GM20000 (cell line): ENCODE data around the gene ABLIM2.

ENCODE experiments used
- DNase-seq: peaks from one replicate; pipeline ENCODE4 v3.0.0; 2012; ENCODE audit warnings: low spot score
- TF ChIP-seq, protein P1 (sequence below): IDR thresholded peaks from 2 replicates; pipeline ENCODE4 v1.5.1; 2012; ENCODE audit warnings: mild to moderate bottlenecking, control low read depth; ENCODE audit errors: extremely low read depth, missing control alignments

Gene ABLIM2

DNA sequence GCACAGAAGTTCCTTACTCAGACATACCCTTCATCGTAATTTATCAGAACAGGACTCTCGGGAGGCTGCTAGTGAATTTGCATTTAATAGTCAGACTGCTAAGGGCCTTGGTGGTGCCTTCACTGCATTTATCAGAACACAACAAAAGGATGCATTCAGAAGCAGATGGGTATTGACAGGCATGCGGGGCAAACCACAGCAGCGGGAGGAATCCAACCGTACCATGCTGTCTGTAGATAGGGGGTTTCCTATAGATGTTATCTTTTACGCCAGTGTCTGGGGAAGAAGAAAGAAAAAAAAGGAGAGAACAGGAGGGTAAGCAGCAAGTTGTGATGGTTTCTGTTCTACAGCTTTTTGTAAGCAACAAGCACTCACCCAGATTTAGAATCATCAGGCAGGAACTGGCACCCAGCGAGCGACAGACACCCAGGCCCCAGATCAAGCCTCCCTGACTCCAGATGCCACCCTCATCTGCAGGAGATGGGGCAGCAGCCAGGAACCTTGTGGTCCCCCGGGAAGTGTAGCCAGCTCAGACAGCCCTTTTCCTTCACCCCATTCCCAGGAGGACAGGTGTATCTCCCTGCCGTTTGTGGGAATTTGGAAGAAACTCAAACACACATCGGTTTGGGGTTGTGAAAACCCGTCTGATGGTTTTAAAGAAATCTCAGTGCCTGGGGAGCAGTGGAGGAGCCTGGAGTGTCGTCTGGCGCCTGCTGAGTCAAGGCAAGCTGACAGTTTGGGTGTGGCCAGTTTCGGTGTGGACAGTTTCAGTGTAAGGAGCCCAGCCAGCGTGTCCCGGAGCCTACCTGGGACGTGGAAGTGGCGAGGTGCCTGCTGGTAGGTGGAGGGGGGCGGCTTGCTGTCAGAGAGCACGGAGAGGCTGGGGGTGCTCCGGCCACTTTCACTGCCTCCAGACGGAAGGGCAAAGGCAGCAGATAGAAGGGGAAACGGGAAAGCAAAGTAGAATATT lies 138.9 kb downstream of the ABLIM2 start:
- TF ChIP-seq, protein P1, sequence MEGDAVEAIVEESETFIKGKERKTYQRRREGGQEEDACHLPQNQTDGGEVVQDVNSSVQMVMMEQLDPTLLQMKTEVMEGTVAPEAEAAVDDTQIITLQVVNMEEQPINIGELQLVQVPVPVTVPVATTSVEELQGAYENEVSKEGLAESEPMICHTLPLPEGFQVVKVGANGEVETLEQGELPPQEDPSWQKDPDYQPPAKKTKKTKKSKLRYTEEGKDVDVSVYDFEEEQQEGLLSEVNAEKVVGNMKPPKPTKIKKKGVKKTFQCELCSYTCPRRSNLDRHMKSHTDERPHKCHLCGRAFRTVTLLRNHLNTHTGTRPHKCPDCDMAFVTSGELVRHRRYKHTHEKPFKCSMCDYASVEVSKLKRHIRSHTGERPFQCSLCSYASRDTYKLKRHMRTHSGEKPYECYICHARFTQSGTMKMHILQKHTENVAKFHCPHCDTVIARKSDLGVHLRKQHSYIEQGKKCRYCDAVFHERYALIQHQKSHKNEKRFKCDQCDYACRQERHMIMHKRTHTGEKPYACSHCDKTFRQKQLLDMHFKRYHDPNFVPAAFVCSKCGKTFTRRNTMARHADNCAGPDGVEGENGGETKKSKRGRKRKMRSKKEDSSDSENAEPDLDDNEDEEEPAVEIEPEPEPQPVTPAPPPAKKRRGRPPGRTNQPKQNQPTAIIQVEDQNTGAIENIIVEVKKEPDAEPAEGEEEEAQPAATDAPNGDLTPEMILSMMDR: no peak
- DNase-seq: no peak

DNA sequence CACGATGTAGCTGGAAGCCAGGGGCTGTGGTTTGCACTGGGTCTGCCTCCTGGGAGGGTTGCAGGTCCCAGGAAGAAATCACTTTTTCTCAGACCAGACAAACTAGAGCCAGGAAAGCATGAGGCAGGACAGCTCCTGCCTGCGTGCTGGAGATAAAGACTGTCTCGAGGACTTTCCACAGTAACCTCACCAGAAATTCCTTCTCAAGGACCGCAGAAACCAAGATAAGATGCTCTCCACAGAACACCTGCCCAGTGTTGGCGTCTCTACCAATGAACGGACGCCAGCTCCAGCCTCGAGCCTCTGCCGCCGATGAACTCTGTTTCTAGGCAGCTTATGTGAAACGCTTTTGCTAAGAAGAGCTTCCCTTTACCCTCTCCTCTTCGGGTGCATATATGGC lies 142.1 kb downstream of the ABLIM2 start:
- TF ChIP-seq, protein P1: no peak
- DNase-seq: no peak

DNA sequence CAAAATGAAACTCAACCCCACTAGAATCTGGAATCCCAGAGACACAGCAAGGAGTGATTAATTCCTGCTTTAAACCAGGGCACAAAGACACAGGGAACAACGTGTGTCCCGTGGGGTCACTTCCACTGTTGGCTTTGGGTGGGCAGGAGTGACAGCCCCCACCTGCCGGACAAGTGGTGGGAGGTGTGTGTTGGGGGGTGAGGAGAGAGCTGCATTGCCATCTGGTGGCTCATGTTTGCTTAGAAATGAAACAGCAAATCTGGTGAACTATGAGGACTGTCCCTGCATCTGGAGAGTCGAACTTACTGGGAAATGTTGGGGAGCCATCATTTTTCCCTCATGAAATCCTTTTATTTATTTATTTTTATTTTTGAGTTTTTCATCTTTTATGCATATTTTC lies 143.1 kb downstream of the ABLIM2 start:
- no peak for DNase-seq
- TF ChIP-seq, protein P1: no peak

DNA sequence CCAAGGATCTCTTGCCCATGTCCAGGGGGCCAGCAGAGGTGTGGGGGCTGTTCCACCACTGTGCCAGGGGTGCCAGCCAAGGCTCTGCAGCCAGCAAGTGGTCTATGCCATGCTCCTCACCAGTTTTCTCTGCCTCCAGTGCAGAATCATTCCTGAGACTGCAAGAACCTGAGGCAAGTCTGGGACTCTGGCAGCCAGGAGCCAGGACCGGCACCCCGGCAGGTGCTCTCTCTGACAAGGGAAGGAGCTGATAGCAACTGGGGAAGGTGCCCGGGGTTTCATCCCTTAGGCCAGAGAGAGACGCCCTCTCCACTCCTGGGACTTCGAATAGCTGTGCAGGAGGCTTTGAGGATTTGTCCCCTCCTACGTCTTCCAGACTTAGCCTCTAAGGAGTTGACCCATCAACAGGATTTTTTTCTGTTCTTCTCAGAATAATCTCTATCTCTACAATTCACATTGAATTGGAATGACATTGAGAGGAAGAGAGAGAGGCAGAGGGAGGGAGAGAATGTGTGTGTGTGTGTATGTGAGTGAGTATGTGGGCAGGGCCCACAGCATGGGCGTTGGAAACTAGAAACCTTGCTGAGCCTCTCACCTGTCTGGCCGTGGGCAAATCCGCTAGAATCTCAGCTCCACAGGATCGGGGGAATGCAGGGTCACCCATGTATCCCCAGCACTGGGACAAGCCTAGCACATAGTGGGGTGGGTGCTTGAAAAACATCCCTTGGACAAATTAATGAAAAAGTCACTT lies 144.5 kb downstream of the ABLIM2 start:
- TF ChIP-seq, protein P1: no peak
- no peak for DNase-seq

DNA sequence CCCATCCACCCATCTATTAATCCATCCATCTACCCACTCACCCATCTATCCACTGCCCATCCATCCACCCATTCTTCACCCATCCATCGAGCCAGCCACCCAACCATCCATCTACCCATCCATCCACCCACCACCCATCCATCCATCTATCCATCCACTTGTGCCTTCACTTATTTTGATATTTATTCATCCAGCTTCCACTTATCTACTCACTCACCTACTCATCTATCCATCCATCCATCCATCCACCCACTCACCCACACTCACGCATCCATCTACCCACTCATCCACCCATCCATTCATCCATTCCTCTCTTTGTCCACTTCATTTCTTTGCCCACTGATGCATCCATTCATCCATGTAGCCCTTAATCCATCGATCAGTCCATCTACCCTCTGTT lies 146.1 kb downstream of the ABLIM2 start:
- DNase-seq: no peak
- TF ChIP-seq, protein P1: no peak

DNA sequence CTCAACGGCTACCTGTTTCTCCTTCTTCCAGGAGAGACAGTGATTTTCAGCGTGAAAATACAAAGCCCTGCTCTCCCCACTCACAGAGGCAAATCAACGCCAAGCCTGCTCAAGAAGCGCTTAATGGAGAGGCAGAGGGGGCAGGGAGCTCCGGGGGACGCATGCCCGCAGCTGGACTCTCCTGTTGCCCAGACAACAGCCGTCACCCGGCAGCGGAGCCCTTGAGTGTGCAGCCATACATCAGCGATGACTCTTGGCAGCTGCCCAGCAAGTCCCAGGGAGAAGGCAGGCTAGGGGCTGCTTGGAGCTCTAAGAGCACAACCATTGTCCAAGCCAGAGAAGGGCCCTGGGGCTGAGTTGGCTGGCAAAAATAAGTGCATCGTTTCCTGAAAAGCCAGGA lies 148.0 kb downstream of the ABLIM2 start:
- no peak for DNase-seq

More for the DNA sequence above, 148.0 kb downstream of the ABLIM2 start:
- TF ChIP-seq, protein P1: no peak
